Neuronal stem cell (in vitro differentiated cells): ENCODE measurements around the gene SLC11A2.

Experiments
- DNase-seq: peaks from one replicate; pipeline ENCODE4 v3.0.0-alpha.2; 2013; ENCODE audit warnings: low spot score
- H2AFZ ChIP-seq: one replicate; pipeline ENCODE4 v1.6.1; 2013; ENCODE audit warnings: mild to moderate bottlenecking, low read length, inconsistent platforms
- H2AK5ac ChIP-seq: 2 replicates; pipeline ENCODE4 v1.6.1; 2013; ENCODE audit warnings: low read depth, mild to moderate bottlenecking, inconsistent platforms, low read length, moderate library complexity, mixed read lengths
- H2BK120ac ChIP-seq: 2 replicates; pipeline ENCODE4 v1.6.1; 2013; ENCODE audit warnings: low read depth, mild to moderate bottlenecking, inconsistent platforms, low read length, moderate library complexity, mixed read lengths
- H2BK12ac ChIP-seq: one replicate; pipeline ENCODE4 v1.6.1; 2013; ENCODE audit warnings: low read length, inconsistent platforms
- H2BK15ac ChIP-seq: 2 replicates; pipeline ENCODE4 v1.6.1; 2013; ENCODE audit warnings: mild to moderate bottlenecking, low read length, inconsistent platforms, mixed read lengths
- H2BK5ac ChIP-seq: one replicate; pipeline ENCODE4 v1.6.1; 2013; ENCODE audit warnings: inconsistent platforms, mild to moderate bottlenecking, low read length, moderate library complexity
- H3K14ac ChIP-seq: one replicate; pipeline ENCODE4 v1.6.1; 2013; ENCODE audit warnings: low read length, inconsistent platforms
- H3K18ac ChIP-seq: 2 replicates; pipeline ENCODE4 v1.6.1; 2013; ENCODE audit warnings: low read length, inconsistent platforms
- H3K23ac ChIP-seq: 2 replicates; pipeline ENCODE4 v1.6.1; 2013; ENCODE audit warnings: low read depth, mild to moderate bottlenecking, mixed read lengths, low read length, inconsistent platforms; ENCODE audit not compliant: poor library complexity
- H3K27ac ChIP-seq: replicated peaks from 3 replicates; pipeline ENCODE4 v1.5.1; 2013; ENCODE audit warnings: low read length, inconsistent platforms
- H3K27me3 ChIP-seq, 3 experiments: 2 replicates each; pipeline ENCODE4 v1.6.1; 2013; ENCODE audit warnings: low read length in 3 of 3, mild to moderate bottlenecking in 2 of 3, inconsistent platforms in 1 of 3, low read depth in 1 of 3, mixed read lengths in 1 of 3, moderate library complexity in 1 of 3; ENCODE audit not compliant: control insufficient read depth in 3 of 3, insufficient read depth in 3 of 3
- H3K36me3 ChIP-seq, 2 donors: replicated peaks in 1 of 2; 2 replicates each; pipeline ENCODE4 v1.6.1; 2013; ENCODE audit warnings: low read length in 2 of 2; ENCODE audit not compliant: control insufficient read depth in 2 of 2, insufficient read depth in 2 of 2
- H3K4ac ChIP-seq: 2 replicates; pipeline ENCODE4 v1.6.1; 2013; ENCODE audit warnings: inconsistent platforms, mild to moderate bottlenecking, low read length, moderate library complexity
- H3K4me1 ChIP-seq, 2 donors: 1 replicate in 1 of 2; 2 replicates in 1 of 2; pipeline ENCODE4 v1.6.1; 2013; ENCODE audit warnings: low read length in 2 of 2, low read depth in 1 of 2; ENCODE audit not compliant: control insufficient read depth in 2 of 2, insufficient read depth in 1 of 2
- H3K4me2 ChIP-seq: one replicate; pipeline ENCODE4 v1.6.1; 2013; ENCODE audit warnings: mild to moderate bottlenecking, low read length, inconsistent platforms; ENCODE audit not compliant: insufficient read depth, poor library complexity, severe bottlenecking
- H3K4me3 ChIP-seq, 2 donors: 2 replicates each; pipeline ENCODE4 v1.5.1; 2013; ENCODE audit warnings: low read length in 2 of 2, mild to moderate bottlenecking in 2 of 2, inconsistent platforms in 1 of 2, moderate library complexity in 1 of 2
- H3K79me1 ChIP-seq: one replicate; pipeline ENCODE4 v1.6.1; 2013; ENCODE audit warnings: low read depth, mild to moderate bottlenecking, inconsistent platforms, low read length, moderate library complexity
- H3K9ac ChIP-seq: one replicate; pipeline ENCODE4 v1.6.1; 2013; ENCODE audit warnings: mild to moderate bottlenecking, low read depth, low read length, inconsistent platforms; ENCODE audit not compliant: poor library complexity
- H3K9me3 ChIP-seq, 2 donors: replicated peaks in 1 of 2; 2 replicates each; pipeline versions ENCODE3 to v1.6.1; 2013; ENCODE audit warnings: low read length in 2 of 2, mild to moderate bottlenecking in 2 of 2, inconsistent platforms in 1 of 2, low read depth in 1 of 2, mixed read lengths in 1 of 2, moderate library complexity in 1 of 2; ENCODE audit not compliant: control insufficient read depth in 2 of 2, insufficient read depth in 1 of 2
- H4K8ac ChIP-seq: one replicate; pipeline ENCODE4 v1.6.1; 2013; ENCODE audit warnings: low read depth, mild to moderate bottlenecking, inconsistent platforms, low read length, moderate library complexity
- H4K91ac ChIP-seq: one replicate; pipeline ENCODE4 v1.6.1; 2013; ENCODE audit warnings: low read length, low read depth, mild to moderate bottlenecking, inconsistent platforms; ENCODE audit not compliant: poor library complexity
- WGBS, 2 donors: extraction: QIAGEN DNeasy Blood & Tissue Kit; methylation state at CpG; one replicate each; pipeline ENCODE4 v1.1.7; 2013; ENCODE audit warnings: missing lambda C conversion rate in 2 of 2, mixed read lengths in 1 of 2; ENCODE audit not compliant: insufficient read length in 2 of 2, insufficient replicate concordance in 1 of 2; ENCODE audit errors: extremely low coverage in 2 of 2; 5-methylcytosine and 5-hydroxymethylcytosine counted together

SLC11A2 gene

GRCh38 chr12:51020448-51021182, 5.6 kb downstream of the SLC11A2 start:
- Histone ChIP-seq H4K91ac (no peak overlapping the region), H3K27me3 (no peaks in the 10 kb centered on the region), H2BK120ac (no peak overlapping the region), H3K14ac (no peak overlapping the region), H2BK15ac (no peak overlapping the region), H3K9ac (no peak overlapping the region), H2BK12ac (no peak overlapping the region), H3K79me1 (no peaks in the 10 kb centered on the region), H2AK5ac (no peak overlapping the region), H3K18ac (no peak overlapping the region), H3K4me3 (no peak overlapping the region), H3K4me1 (peaks cover 2 to 5% of the 10 kb centered on the region in 2 donors), H2BK5ac (no peak overlapping the region), H3K23ac (no peak overlapping the region), H3K4ac (no peak overlapping the region), H2AFZ (no peak overlapping the region), H3K4me2 (no peak overlapping the region), H3K36me3 (peaks cover 0 to 3% of the 10 kb centered on the region in 2 donors), H3K9me3 (no peaks in the 10 kb centered on the region), H4K8ac (no peak overlapping the region), H3K27ac (no peak overlapping the region)
- no peak for DNase-seq
- no CpG with 5 or more reads among the region's 7 CpGs for WGBS, 2 donors

DNA sequence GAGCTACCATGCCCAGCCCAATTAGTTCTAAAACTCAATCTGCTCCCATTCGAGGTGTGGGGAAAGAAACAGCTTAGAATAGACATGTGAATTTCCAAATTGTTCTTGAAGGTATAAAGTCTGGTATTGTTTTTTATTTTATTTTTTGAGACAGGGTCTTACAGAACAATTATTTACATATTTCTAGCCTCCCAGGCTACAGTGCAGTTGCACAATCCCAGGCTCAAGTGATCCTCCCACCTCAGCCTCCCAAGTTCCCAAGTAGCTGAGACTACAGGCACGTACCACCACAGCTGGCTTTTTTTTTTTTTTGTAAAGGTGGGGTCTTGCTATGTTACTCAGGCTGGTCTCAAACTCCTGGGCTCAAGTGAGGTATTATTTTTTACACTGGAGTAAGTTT, 6.3 kb downstream of the SLC11A2 start:
- no peaks in the 10 kb centered on the region for H3K79me1 ChIP-seq
- no peak overlapping the region for H3K4me3 ChIP-seq
- no peak overlapping the region for H4K91ac ChIP-seq
- DNase-seq = no peak
- no peak overlapping the region for H3K4ac ChIP-seq
- no peak overlapping the region for H3K4me2 ChIP-seq
- no peak overlapping the region for H3K27ac ChIP-seq
- no peak overlapping the region for H4K8ac ChIP-seq
- H3K14ac ChIP-seq = no peak overlapping the region
- no peak overlapping the region for H2BK12ac ChIP-seq
- H3K23ac ChIP-seq = no peak overlapping the region
- no CpG with 5 or more reads among the region's 2 CpGs for WGBS, 2 donors
- peaks cover 0 to 3% of the 10 kb centered on the region in 2 donors for H3K36me3 ChIP-seq
- no peak overlapping the region for H2BK15ac ChIP-seq
- no peak overlapping the region for H3K9ac ChIP-seq
- no peaks in the 10 kb centered on the region for H3K9me3 ChIP-seq
- peaks cover 2 to 5% of the 10 kb centered on the region in 2 donors for H3K4me1 ChIP-seq
- no peaks in the 10 kb centered on the region for H3K27me3 ChIP-seq
- H2BK5ac ChIP-seq = no peak overlapping the region
- no peak overlapping the region for H2AFZ ChIP-seq
- no peak overlapping the region for H2AK5ac ChIP-seq
- no peak overlapping the region for H2BK120ac ChIP-seq
- H3K18ac ChIP-seq = no peak overlapping the region

DNA sequence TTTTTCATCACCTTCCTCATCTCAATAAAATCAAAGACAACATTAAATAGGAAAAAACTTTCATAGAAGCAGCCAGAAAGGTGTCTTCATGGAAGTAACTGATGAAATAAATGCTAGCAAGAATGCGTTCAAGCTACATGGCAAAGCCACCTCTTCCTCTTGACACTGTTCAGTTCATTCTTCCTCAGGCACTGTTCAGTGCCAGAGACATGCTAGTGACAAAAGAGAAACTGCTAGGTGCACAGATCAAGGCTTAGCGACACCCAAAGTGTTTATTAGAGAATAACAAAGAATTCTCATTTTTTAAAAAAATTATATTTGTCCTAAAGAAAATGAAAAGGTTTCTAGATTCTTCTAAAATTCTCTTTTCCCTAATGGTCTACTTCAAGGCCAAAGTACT, 7.2 kb downstream of the SLC11A2 start:
- Histone ChIP-seq H3K18ac (no peak overlapping the region), H3K14ac (no peak overlapping the region), H4K8ac (no peak overlapping the region), H3K27me3 (no peaks in the 10 kb centered on the region), H3K4me2 (no peak overlapping the region), H3K23ac (no peak overlapping the region), H2BK5ac (no peak overlapping the region), H2AK5ac (no peak overlapping the region), H3K4me3 (no peak overlapping the region), H2AFZ (no peak overlapping the region), H4K91ac (no peak overlapping the region), H2BK12ac (no peak overlapping the region), H3K4ac (no peak overlapping the region), H2BK120ac (no peak overlapping the region), H3K9me3 (no peaks in the 10 kb centered on the region), H3K27ac (no peak overlapping the region), H2BK15ac (no peak overlapping the region), H3K79me1 (no peaks in the 10 kb centered on the region), H3K4me1 (no peaks in the 10 kb centered on the region), H3K36me3 (peaks cover 0 to 3% of the 10 kb centered on the region in 2 donors), H3K9ac (no peak overlapping the region)
- no peak for DNase-seq
- WGBS, 2 donors = no CpG with 5 or more reads among the region's 2 CpGs

- Histone ChIP-seq H3K9me3 (no peaks in the 10 kb centered on the region), H2AK5ac (no peak overlapping the region), H2BK120ac (no peak overlapping the region), H3K36me3 (peaks cover 0 to 3% of the 10 kb centered on the region in 2 donors), H3K4ac (no peak overlapping the region), H4K91ac (no peak overlapping the region), H3K79me1 (no peaks in the 10 kb centered on the region), H3K27me3 (no peaks in the 10 kb centered on the region), H2BK5ac (no peak overlapping the region), H2BK12ac (no peak overlapping the region), H2BK15ac (no peak overlapping the region), H3K27ac (no peak overlapping the region), H3K4me1 (no peaks in the 10 kb centered on the region), H3K9ac (no peak overlapping the region), H2AFZ (no peak overlapping the region), H4K8ac (no peak overlapping the region), H3K18ac (no peak overlapping the region), H3K4me3 (no peak overlapping the region), H3K23ac (no peak overlapping the region), H3K4me2 (no peak overlapping the region), H3K14ac (no peak overlapping the region)
- DNase-seq = no peak
Measured at GRCh38 chr12:51017452-51017851, 8.7 kb downstream of the SLC11A2 start.
